K562 (cell line): Measurements from ENCODE around the gene MACF1. TPM values are rescaled to one million over a fixed set of nuclear protein-coding genes. Genes with fewer than 3 reads are reported as not detected.
A peak's percentile ranks its signal among the peaks of the same experiment; 100 is the strongest.

Experiments
- ATAC-seq: fragments of 200-7000 bp; cut with Tn5 transposase; 3 replicates; pipeline ENCODE4 v1.9.1; 2020; ENCODE audit warnings: moderate library complexity
- BruUV-seq: library from RNA; stranded (reverse); fragments of 400-500 nt; replicated peaks from 2 replicates; lab custom pipeline; 2021; lab: Mats Ljungman, UMichigan
- CTCF ChIA-PET: fragments of 300-600 bp; formaldehyde crosslinking; extraction: SDS; loops from one replicate; lab custom pipeline; 2021; ENCODE audit warnings: low intra/inter-chr PET ratio; lab: Yijun Ruan, JAX
- POLR2A ChIA-PET: fragments of 300-600, 350-650 bp; sonication (Branson Sonifier 250); formaldehyde crosslinking; extraction: SDS; loops from one replicate; lab custom pipeline; 2021; ENCODE audit warnings: antibody characterized with exemption, inconsistent platforms; lab: Yijun Ruan, JAX
- DNase-seq, 4 experiments: peaks; one replicate each; pipeline versions ENCODE4 v3.0.0 to v3.0.0-alpha.2; 2011 to 2018; ENCODE audit warnings: low spot score in 3 of 4, mixed read lengths in 3 of 4; ENCODE audit errors: extremely low read depth in 1 of 4
- FAIRE-seq: peaks from 2 replicates; lab custom pipeline; 2011; peaks lifted over from hg19 to GRCh38; lab: Jason Lieb, UNC
- H2AFZ ChIP-seq: 2 replicates; pipeline ENCODE4 v1.6.0; 2011; ENCODE audit warnings: low read depth, low read length, control low read depth, inconsistent platforms
- H3K27ac ChIP-seq: fragments of 200-600 bp; 3 replicates; pipeline ENCODE4 v1.8.0; 2011; ENCODE audit warnings: low read depth, mild to moderate bottlenecking, control low read depth, inconsistent platforms, low read length, moderate library complexity, mixed read lengths; ENCODE audit errors: extremely low read depth
- H3K27me3 ChIP-seq, 2 experiments: fragments of 300-600 bp in 1 of 2; 2 replicates in 1 of 2; 3 replicates in 1 of 2; pipeline versions ENCODE4 v1.6.0 to v1.8.0; 2011; ENCODE audit warnings: inconsistent platforms in 2 of 2, low read length in 2 of 2, mild to moderate bottlenecking in 1 of 2, mixed read lengths in 1 of 2, moderate library complexity in 1 of 2; ENCODE audit not compliant: control insufficient read depth in 2 of 2, insufficient read depth in 2 of 2
- H3K36me3 ChIP-seq: fragments of 300-600 bp; 3 replicates; pipeline ENCODE4 v1.8.0; 2011; ENCODE audit warnings: mild to moderate bottlenecking, low read length, inconsistent platforms; ENCODE audit not compliant: control insufficient read depth, insufficient read depth
- H3K4me1 ChIP-seq, 2 experiments: fragments of 200-600 bp in 1 of 2; replicated peaks in 1 of 2; 2 replicates in 1 of 2; 3 replicates in 1 of 2; pipeline versions ENCODE4 v1.5.1 to v1.8.0; 2011; ENCODE audit warnings: inconsistent platforms in 2 of 2, low read length in 2 of 2, mild to moderate bottlenecking in 1 of 2, mixed read lengths in 1 of 2, moderate library complexity in 1 of 2; ENCODE audit not compliant: control insufficient read depth in 2 of 2, insufficient read depth in 2 of 2
- H3K4me2 ChIP-seq: 2 replicates; pipeline ENCODE4 v1.6.1; 2011; ENCODE audit warnings: low read length, control low read depth, inconsistent platforms, mixed read lengths; ENCODE audit not compliant: insufficient read depth
- H3K4me3 ChIP-seq: fragments of 200-600 bp; sonication (generic), shearing (Covaris generic); 2 replicates; pipeline ENCODE4 v1.5.1; 2016; ENCODE audit warnings: control low read depth, inconsistent platforms
- H3K79me2 ChIP-seq: fragments of 200-600 bp; 3 replicates; pipeline ENCODE4 v1.8.0; 2011; ENCODE audit warnings: low read length, inconsistent platforms; ENCODE audit not compliant: control insufficient read depth, insufficient read depth
- H3K9ac ChIP-seq, 2 experiments: 2 replicates each; pipeline versions ENCODE4 v1.6.0 to v1.6.1; 2011; ENCODE audit warnings: low read depth in 2 of 2, low read length in 2 of 2, control low read depth in 1 of 2, inconsistent platforms in 1 of 2, mild to moderate bottlenecking in 1 of 2, mixed read lengths in 1 of 2; ENCODE audit not compliant: insufficient read depth in 1 of 2
- H3K9me1 ChIP-seq: one replicate; pipeline ENCODE4 v1.6.0; 2011; ENCODE audit warnings: inconsistent platforms, mild to moderate bottlenecking, low read length, moderate library complexity; ENCODE audit not compliant: control insufficient read depth, insufficient read depth
- H3K9me3 ChIP-seq: replicated peaks from 2 replicates; pipeline ENCODE4 v1.5.1; 2011; ENCODE audit warnings: low read depth, low read length, inconsistent platforms; ENCODE audit not compliant: control insufficient read depth, insufficient read depth
- H4K20me1 ChIP-seq: replicated peaks from 2 replicates; pipeline ENCODE4 v1.6.1; 2011; ENCODE audit warnings: low read length, inconsistent platforms, mixed read lengths; ENCODE audit not compliant: control insufficient read depth, insufficient read depth
- COPS2 ChIP-seq: fragments of 450-650 bp; conservative IDR thresholded peaks from 2 replicates; pipeline ENCODE4 v1.6.1; 2016; ENCODE audit warnings: mild to moderate bottlenecking, moderate library complexity
- HSF4 ChIP-seq: fragments of 250-450 bp; sonication (Bioruptor Pico); IDR thresholded peaks from 2 replicates; pipeline ENCODE4 v2.1.2; 2022; ENCODE audit warnings: mild to moderate bottlenecking, moderate library complexity, borderline replicate concordance
- JUNB ChIP-seq: fragments of 450-650 bp; formaldehyde crosslinking; conservative IDR thresholded peaks from 2 replicates; pipeline ENCODE4 v1.4.0; 2020; ENCODE audit warnings: mild to moderate bottlenecking
- KLF13 ChIP-seq: fragments of 450-650 bp; IDR thresholded peaks from 2 replicates; pipeline ENCODE4 v1.6.1; 2016; ENCODE audit warnings: missing genetic modification characterization, low read depth, mild to moderate bottlenecking, missing compliant biosample characterization, moderate library complexity, borderline replicate concordance
- TOE1 ChIP-seq, 2 experiments: fragments of 450-650 bp in 1 of 2; sonication (generic) in 1 of 2; formaldehyde crosslinking in 1 of 2; IDR thresholded peaks; 2 replicates each; pipeline versions ENCODE4 v1.7.1 to v1.8.0; 2016 to 2022; ENCODE audit warnings: borderline replicate concordance in 2 of 2, mild to moderate bottlenecking in 2 of 2, antibody characterized with exemption in 1 of 2, inconsistent platforms in 1 of 2, low read depth in 1 of 2, missing genetic modification reagents in 1 of 2, moderate library complexity in 1 of 2
- ZNF584 ChIP-seq: fragments of 200-800 bp; sonication (Bioruptor generic); IDR thresholded peaks from 2 replicates; pipeline ENCODE4 v1.6.1; 2016; ENCODE audit warnings: low read depth, mild to moderate bottlenecking, missing genetic modification characterization, missing compliant biosample characterization
- ZNF77 ChIP-seq: fragments of 250-450 bp; sonication (Bioruptor Pico); IDR thresholded peaks from 2 replicates; pipeline ENCODE4 v1.5.0; 2020
- ZNF830 ChIP-seq: fragments of 250-450 bp; sonication (Bioruptor Pico); IDR thresholded peaks from 2 replicates; pipeline ENCODE4 v1.5.0; 2021; ENCODE audit warnings: mild to moderate bottlenecking
- WGBS: fragments of 100-300 bp; shearing (Covaris generic); methylation state at CpG from one replicate; pipeline ENCODE4 v1.1.6; 2016; ENCODE audit warnings: low coverage, mixed read lengths; ENCODE audit not compliant: insufficient coverage; ENCODE audit errors: missing lambda C conversion rate; 5-methylcytosine and 5-hydroxymethylcytosine counted together
- in situ Hi-C: fragments of 300-500 bp; cut with MboI; formaldehyde crosslinking; loops from 4 replicates; pipeline ENCODE4 v1.15.0; 2018; ENCODE audit warnings: inconsistent platforms, mixed read lengths
- intact Hi-C: fragments of 100-400 bp; cut with micrococcal nuclease; formaldehyde crosslinking; loops from 2 replicates; pipeline ENCODE4 v1.14.2; 2022
- polyA plus RNA-seq, 8 experiments: library from polyadenylated mRNA; depleted of rRNA in 4 of 8; stranded (reverse) in 5 of 8; unstranded in 3 of 8; fragments of >200 nt; fragmentation: Nextera tagmentation in 2 of 8; fragmentation: Illumina TruSeq in 1 of 8; extraction: Ambion mirVana in 2 of 8; extraction: Trizol in 1 of 8; gene quantifications; 2 replicates each; pipeline versions ENCODE4 v1.2.1 to v1.2.3, GENCODE V29; 2011 to 2014; ENCODE audit warnings: inconsistent platforms in 1 of 8, missing spikeins in 1 of 8
- total RNA-seq, 7 experiments: library from RNA; depleted of rRNA in 6 of 7; stranded (reverse); fragments of >200 nt in 6 of 7; fragmentation: Illumina TruSeq in 2 of 7; extraction: Trizol in 2 of 7; gene quantifications; 2 replicates each; pipeline versions ENCODE4 v1.2.1 to v1.2.3, GENCODE V29; 2011 to 2021; ENCODE audit warnings: low replicate concordance in 1 of 7
- TF ChIP-seq, protein P1 (sequence below): IDR thresholded peaks from 2 replicates; pipeline ENCODE4 v1.6.1; 2011; ENCODE audit warnings: borderline replicate concordance, low read depth, mild to moderate bottlenecking, moderate library complexity, low read length; ENCODE audit not compliant: insufficient read depth, poor library complexity, severe bottlenecking
- TF ChIP-seq, protein P2 (sequence below): fragments of 250-450 bp; sonication (Bioruptor Pico); IDR thresholded peaks from 2 replicates; pipeline ENCODE4 v1.6.1; 2021; ENCODE audit warnings: mild to moderate bottlenecking
- TF ChIP-seq, protein P3 (sequence below): fragments of 250-450 bp; sonication (Bioruptor Pico); IDR thresholded peaks from 2 replicates; pipeline ENCODE4 v1.4.0; 2020; ENCODE audit warnings: mild to moderate bottlenecking, moderate library complexity

Gene MACF1
- total and polyA plus RNA-seq, 9 of the 15 experiments (the other 6 are each of a cell fraction or from before 2014, with no cell fraction given) = 13.2 to 232 (median 112) TPM

DNA sequence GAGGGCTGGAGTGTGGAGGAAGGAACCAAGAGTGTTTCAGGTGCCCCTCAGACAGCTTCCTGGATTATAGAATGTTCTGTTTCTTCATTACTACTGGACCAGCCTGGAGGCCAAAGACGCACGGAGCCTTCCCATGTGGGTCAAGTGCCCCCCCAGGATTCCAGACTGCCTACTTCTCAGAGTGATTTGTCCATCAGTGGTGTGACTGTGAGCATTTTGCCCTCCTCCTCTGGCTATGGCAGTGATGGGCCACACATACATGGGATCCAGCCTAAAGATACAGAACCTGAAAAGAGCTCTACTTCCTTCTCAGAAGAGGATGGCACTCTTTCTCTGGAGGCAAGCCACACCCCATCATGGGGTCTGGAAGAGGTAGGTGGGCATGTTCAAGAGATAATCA is 64.9 kb downstream of the MACF1 start:
- POLR2A ChIA-PET = interaction anchor here (0.6 to 1.6 kb wide), 5 partner anchors 49 to 179 kb away, joined by 3 to 5 read pairs (median 3); no protein-coding TSS in a partner anchor
- Histone ChIP-seq H3K9me3 (no peaks in the 10 kb centered on the region), H3K79me2 (peaks cover 25% of the 10 kb centered on the region; the same call in 2 of the 3 replicates)

More for the DNA sequence above, 64.9 kb downstream of the MACF1 start:
- Histone ChIP-seq H2AFZ (no peak overlapping the region), H3K27ac (no peak overlapping the region), H3K36me3 (peaks cover 10% of the 10 kb centered on the region; the same call in 1 of the 3 replicates), H3K4me1 (peaks cover 20 to 36% of the 10 kb centered on the region in 2 experiments), H3K27me3 (no peaks in the 10 kb centered on the region), H3K9me1 (no peaks in the 10 kb centered on the region), H3K9ac (0 out of 4 replicates have a peak overlapping the region, but pooled peaks of 1 of the 2 experiments have one; percentile 5), H4K20me1 (peaks cover 6% of the 10 kb centered on the region; the same call in 1 of the 2 replicates), H3K4me3 (no peak overlapping the region)
- in situ Hi-C loops = loop anchor here (10.0 kb wide), 1 partner anchor 265 kb away; no protein-coding TSS in a partner anchor
- no TSS peak for BruUV-seq
- intact Hi-C loops = loop anchor here (2.0 kb wide), 1 partner anchor 141 kb away; no protein-coding TSS in a partner anchor
- 79% methylated on average over 2 of the region's 2 CpGs for WGBS
- DNase-seq (no peak), FAIRE-seq (no peak), ATAC-seq (no peak)
- CTCF ChIA-PET = no interaction called here
- TF ChIP-seq JUNB (no peak), ZNF584 (CRISPR knock-in tag) (no peak), HSF4 (no peak), COPS2 (no peak), ZNF830 (CRISPR knock-in tag) (no peak), TOE1 (IDR thresholded peaks at IDR 0.05; ENCODE audit: borderline replicate concordance) (no peak), TOE1 (CRISPR knock-in tag; IDR thresholded peaks at IDR 0.05; ENCODE audit: borderline replicate concordance, low read depth) (no peak), KLF13 (tag) (no peak), ZNF77 (CRISPR knock-in tag) (no peak)
- TF ChIP-seq, protein P1, sequence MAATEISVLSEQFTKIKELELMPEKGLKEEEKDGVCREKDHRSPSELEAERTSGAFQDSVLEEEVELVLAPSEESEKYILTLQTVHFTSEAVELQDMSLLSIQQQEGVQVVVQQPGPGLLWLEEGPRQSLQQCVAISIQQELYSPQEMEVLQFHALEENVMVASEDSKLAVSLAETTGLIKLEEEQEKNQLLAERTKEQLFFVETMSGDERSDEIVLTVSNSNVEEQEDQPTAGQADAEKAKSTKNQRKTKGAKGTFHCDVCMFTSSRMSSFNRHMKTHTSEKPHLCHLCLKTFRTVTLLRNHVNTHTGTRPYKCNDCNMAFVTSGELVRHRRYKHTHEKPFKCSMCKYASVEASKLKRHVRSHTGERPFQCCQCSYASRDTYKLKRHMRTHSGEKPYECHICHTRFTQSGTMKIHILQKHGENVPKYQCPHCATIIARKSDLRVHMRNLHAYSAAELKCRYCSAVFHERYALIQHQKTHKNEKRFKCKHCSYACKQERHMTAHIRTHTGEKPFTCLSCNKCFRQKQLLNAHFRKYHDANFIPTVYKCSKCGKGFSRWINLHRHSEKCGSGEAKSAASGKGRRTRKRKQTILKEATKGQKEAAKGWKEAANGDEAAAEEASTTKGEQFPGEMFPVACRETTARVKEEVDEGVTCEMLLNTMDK = no peak
- TF ChIP-seq, protein P2, sequence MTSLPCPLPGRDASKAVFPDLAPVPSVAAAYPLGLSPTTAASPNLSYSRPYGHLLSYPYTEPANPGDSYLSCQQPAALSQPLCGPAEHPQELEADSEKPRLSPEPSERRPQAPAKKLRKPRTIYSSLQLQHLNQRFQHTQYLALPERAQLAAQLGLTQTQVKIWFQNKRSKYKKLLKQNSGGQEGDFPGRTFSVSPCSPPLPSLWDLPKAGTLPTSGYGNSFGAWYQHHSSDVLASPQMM (CRISPR knock-in tag) = no peak
- TF ChIP-seq, protein P3, sequence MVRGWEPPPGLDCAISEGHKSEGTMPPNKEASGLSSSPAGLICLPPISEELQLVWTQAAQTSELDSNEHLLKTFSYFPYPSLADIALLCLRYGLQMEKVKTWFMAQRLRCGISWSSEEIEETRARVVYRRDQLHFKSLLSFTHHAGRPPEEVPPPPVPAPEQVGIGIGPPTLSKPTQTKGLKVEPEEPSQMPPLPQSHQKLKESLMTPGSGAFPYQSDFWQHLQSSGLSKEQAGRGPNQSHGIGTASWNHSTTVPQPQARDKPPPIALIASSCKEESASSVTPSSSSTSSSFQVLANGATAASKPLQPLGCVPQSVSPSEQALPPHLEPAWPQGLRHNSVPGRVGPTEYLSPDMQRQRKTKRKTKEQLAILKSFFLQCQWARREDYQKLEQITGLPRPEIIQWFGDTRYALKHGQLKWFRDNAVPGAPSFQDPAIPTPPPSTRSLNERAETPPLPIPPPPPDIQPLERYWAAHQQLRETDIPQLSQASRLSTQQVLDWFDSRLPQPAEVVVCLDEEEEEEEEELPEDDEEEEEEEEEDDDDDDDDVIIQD (CRISPR knock-in tag) = no peak
- TF ChIP-seq, all 486 proteins: peak for 0
- peak overlapping the region; percentile 1; the same call in 1 of the 2 replicates for H3K4me2 ChIP-seq
